T47D (cell line): ENCODE measurements around the gene APCDD1.
"Not testable (repeated sequence)": the region's sequence is repeated elsewhere in the genome, so short reads cannot be mapped to it uniquely, and the experiment has no call there.

Source experiments
- DNase-seq, 2 experiments: peaks; one replicate each; pipeline versions ENCODE4 v3.0.0 to v3.0.0-alpha.2; 2011 to 2012; ENCODE audit warnings: low read depth in 1 of 2, low spot score in 1 of 2
- JUND ChIP-seq: IDR thresholded peaks from 2 replicates; pipeline ENCODE4 v1.6.1; 2012; ENCODE audit warnings: low read depth
- in situ Hi-C: cut with HindIII; loops from 2 replicates; pipeline ENCODE4 v1.10.0; 2016; ENCODE audit warnings: low sequenced_read_pairs, low pct_unique_long_range_greater_than_20kb

Gene APCDD1

GRCh38 chr18:10530852-10531251 lies 76.4 kb downstream of the APCDD1 start:
- in situ Hi-C loops: no loop called here
- no peak for DNase-seq
- TF ChIP-seq JUND: no peak

GRCh38 chr18:10533111-10533510 lies 78.7 kb downstream of the APCDD1 start:
- no peak for DNase-seq
- TF ChIP-seq JUND: no peak
- in situ Hi-C loops: no loop called here

GRCh38 chr18:10536280-10536679 lies 81.8 kb downstream of the APCDD1 start:
- no peak for TF ChIP-seq JUND

GRCh38 chr18:10537765-10538164 lies 83.3 kb downstream of the APCDD1 start:
- TF ChIP-seq JUND: no peak
- in situ Hi-C loops: no loop called here
- DNase-seq: no peak

More at GRCh38 chr18:10536280-10536679, 81.8 kb downstream of the APCDD1 start:
- no peak for DNase-seq
- in situ Hi-C loops: no loop called here

- in situ Hi-C loops, DNase-seq: not testable (repeated sequence)
Observed at GRCh38 chr18:10539124-10539523, 84.7 kb downstream of the APCDD1 start.
